ENCODE results near the gene DAD1. TPM values are rescaled to one million over a fixed set of nuclear protein-coding genes. Genes with fewer than 3 reads are reported as not detected.

The DAD1 gene
- 406 and 478 TPM in 2 replicates for polyA plus RNA-seq (2012; rRNA removed)
- 402 and 422 TPM in 2 replicates for polyA plus RNA-seq (2012; cell fraction: cytosol; rRNA removed)
- polyA plus RNA-seq (2012; cell fraction: nucleus; rRNA removed): 149 and 190 TPM in 2 replicates

GRCh38 chr14:22589096-22589839, at the start of gene DAD1:
Gene DAD1, minus strand, starts transcription at chr14:22589224. Its CDS starts 67 bp downstream, at chr14:22589157.
- H3K79me2 ChIP-seq (ENCODE audit: insufficient read depth): peaks cover 48% of the 10 kb centered on the region
- peaks cover 4% of the 10 kb centered on the region for H4K20me1 ChIP-seq (ENCODE audit: insufficient read depth)
- peak within 1 kb of the TSS; percentile 93 for H2AFZ ChIP-seq (ENCODE audit: low read depth)
- peaks cover 14% of the 10 kb centered on the region; the same call in 1 of the 2 replicates for H3K27me3 ChIP-seq (ENCODE audit: insufficient read depth)
- WGBS (ENCODE audit: low lambda C conversion rate): 2% methylated on average over 39 of the region's 44 CpGs
- H3F3A ChIP-seq (replicated peaks; ENCODE audit: insufficient read depth): peaks cover 8% of the 10 kb centered on the region
- H3K9me2 ChIP-seq: no peaks in the 10 kb centered on the region
- ChIA-PET POLR2A (no interaction called here), CTCF (interaction anchor here (0.7 to 3.4 kb wide), 11 partner anchors 10 to 282 kb away, joined by 3 to 33 read pairs (median 4); partner anchors contain the start of genes ABHD4 and LRP10)
- peak within 1 kb of the TSS; percentile 88 for H3K4me2 ChIP-seq
- H3K9ac ChIP-seq: peak within 1 kb of the TSS; percentile 88
- DNase-seq: peak; percentile 97
- H3K27ac ChIP-seq (ENCODE audit: low read depth in 2 of 2, low read length in 1 of 2): peak within 1 kb of the TSS; percentile 82 to 93
- H3K36me3 ChIP-seq (replicated peaks in 1 of 2; ENCODE audit: control insufficient read depth in 1 of 2, insufficient read depth in 2 of 2, low read length in 1 of 2): peaks cover 5 to 13% of the 10 kb centered on the region in 2 experiments
- peaks cover 9 to 12% of the 10 kb centered on the region in 2 experiments; a peak in 2 of 4 replicates for H3K4me1 ChIP-seq (ENCODE audit: control insufficient read depth in 1 of 2, insufficient read depth in 2 of 2, low read depth in 1 of 2, low read length in 1 of 2)
- H3K9me3 ChIP-seq: no peaks in the 10 kb centered on the region
- H3K4me3 ChIP-seq (ENCODE audit: low read depth in 2 of 2, low read length in 1 of 2): peak within 1 kb of the TSS; percentile 92 to 99
- TF ChIP-seq RAD21 (IDR thresholded peaks at IDR 0.05; ENCODE audit: low read length) (no peak), FOXM1 (IDR thresholded peaks at IDR 0.05; ENCODE audit: low read depth) (no peak), EZH2phosphoT487 (IDR thresholded peaks at IDR 0.05; ENCODE audit: borderline replicate concordance, low read depth) (no peak), FOSL2 (IDR thresholded peaks at IDR 0.05; ENCODE audit: borderline replicate concordance, low read depth) (no peak), MXI1 (IDR thresholded peaks at IDR 0.05; ENCODE audit: low read depth, low read length) (peak; percentile 75), REST (IDR thresholded peaks at IDR 0.05; ENCODE audit: low read depth, low read length) (no peak), IRF3 (IDR thresholded peaks at IDR 0.05; ENCODE audit: low read depth, low read length) (no peak), MEF2A (IDR thresholded peaks at IDR 0.05; ENCODE audit: borderline replicate concordance, low read depth) (no peak), CHD2 (IDR thresholded peaks at IDR 0.05; ENCODE audit: low read length, partially characterized antibody) (peak; percentile 39), SMC3 (IDR thresholded peaks at IDR 0.05; ENCODE audit: low read depth, low read length) (no peak), RFX5 (IDR thresholded peaks at IDR 0.05; ENCODE audit: low read length) (peak; percentile 80), ZBTB33 (IDR thresholded peaks at IDR 0.05; ENCODE audit: borderline replicate concordance, low read depth) (no peak), CTCF (IDR thresholded peaks at IDR 0.05) (no peak), USF1 (IDR thresholded peaks at IDR 0.05; ENCODE audit: borderline replicate concordance, low read depth) (peak; percentile 75; the same call in 1 of the 2 replicates), GABPA (IDR thresholded peaks at IDR 0.05; ENCODE audit: low read depth) (peak; percentile 64), SIN3A (IDR thresholded peaks at IDR 0.05; ENCODE audit: borderline replicate concordance, low read depth, low read length) (peak; percentile 55; the same call in 1 of the 2 replicates), YY1 (IDR thresholded peaks at IDR 0.05; ENCODE audit: low read depth) (no peak), EP300 (IDR thresholded peaks at IDR 0.05; ENCODE audit: borderline replicate concordance in 1 of 2, low read depth in 1 of 2, low read length in 1 of 2) (no peak), ELF1 (IDR thresholded peaks at IDR 0.05) (no peak), TCF12 (IDR thresholded peaks at IDR 0.05) (no peak), NFIC (IDR thresholded peaks at IDR 0.05; ENCODE audit: borderline replicate concordance) (no peak), FOXJ3 (CRISPR knock-in tag; IDR thresholded peaks at IDR 0.05) (no peak), RXRA (IDR thresholded peaks at IDR 0.05; ENCODE audit: borderline replicate concordance, low read depth) (no peak)

Measured in SK-N-SH (cell line).